HG02973 (cell line): ENCODE measurements around the gene CPED1.
"Not testable (repeated sequence)": the region's sequence is repeated elsewhere in the genome, so short reads cannot be mapped to it uniquely, and the experiment has no call there.

Experiments used
- ATAC-seq: cut with Tn5 transposase; IDR thresholded peaks from one replicate; pipeline ENCODE4 v1.9.1; 2021; ENCODE audit warnings: moderate library complexity; ENCODE audit not compliant: unreplicated experiment

Gene CPED1

DNA sequence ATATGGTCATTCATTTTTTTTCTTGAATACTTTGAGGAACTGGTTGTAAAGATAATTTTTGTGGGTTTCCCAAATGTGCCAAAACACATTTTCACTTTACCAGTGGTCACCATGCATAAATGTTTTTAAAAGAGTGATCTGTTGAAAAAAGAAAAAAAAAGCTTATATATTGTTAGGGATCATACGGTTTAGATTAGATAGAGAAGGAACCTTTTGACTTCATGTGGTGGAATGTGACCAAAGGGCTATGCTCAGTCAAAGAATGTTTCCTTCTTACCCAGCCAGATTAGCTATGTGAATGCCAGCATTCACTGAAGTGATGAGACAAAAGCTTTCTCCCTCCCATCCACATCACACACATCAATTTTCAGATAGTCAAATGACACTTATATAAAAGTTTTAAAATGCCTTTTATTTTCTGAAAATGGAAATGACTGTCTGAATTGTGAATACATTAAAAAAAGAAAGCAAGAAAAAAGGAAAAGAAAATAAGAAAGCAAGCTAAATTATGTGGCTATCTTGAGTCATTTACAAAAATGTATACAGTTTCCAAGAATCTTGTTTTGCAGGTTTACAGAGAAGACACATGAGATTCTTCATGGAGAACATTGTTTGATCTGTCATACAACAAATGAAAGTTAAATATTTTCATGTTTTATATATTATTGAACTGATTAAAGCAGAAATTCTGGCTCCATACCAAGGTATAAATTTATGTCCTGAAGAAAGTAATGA, 8.6 kb upstream of the CPED1 start:
- ATAC-seq: no peak

DNA sequence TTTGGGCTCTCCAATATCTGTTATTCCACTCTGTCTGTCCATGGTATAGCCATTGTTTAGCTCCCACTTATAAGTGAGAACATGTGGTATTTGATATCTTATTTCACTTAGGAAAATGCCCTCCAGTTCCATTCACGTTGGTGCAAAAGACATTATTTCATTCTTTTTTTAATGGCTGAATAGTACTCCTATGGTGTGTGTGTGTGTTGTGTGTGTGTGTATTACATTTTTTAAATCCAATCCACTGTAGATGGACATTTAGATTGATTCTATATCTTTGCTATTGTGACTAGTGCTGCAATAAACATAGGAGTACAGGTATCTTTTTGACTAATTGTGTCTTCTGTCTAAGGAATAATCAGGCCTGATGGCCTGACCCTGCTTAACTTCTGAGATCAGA, 7.4 kb upstream of the CPED1 start:
- no peak for ATAC-seq

DNA sequence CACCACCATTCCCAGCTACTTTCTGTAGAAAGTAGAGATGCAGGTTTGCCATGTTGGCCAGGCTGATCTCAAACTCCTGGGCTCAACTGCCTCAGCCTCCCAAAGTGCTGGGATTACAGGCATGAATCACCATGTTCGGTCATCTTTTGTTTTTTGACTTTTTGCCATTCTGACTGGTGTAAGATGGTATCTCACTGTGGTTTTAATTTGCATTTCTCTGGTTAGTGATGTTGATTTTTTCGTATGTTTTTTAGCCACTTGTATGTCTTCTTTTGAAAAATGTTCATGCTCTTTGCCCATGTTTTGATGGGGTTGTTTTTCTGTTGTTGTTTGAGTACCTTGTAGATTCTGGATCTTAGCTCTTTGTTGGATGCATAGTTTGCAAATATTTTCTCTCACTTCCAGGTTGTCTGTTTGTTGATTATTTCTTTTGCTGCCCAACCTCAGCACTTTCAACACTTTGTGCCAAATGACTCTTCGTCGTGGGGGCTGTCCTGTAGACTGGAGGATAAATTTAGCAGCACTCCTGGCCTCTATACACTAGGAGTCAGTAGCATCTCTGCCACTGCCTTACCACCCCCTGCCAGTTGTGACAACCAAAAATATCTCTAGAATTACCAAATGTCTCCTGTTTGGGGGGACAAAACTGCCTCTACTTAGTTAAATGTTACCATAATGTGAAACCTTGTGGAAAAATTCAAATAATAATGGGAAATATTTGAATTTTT, 6.5 kb upstream of the CPED1 start:
- no peak for ATAC-seq

DNA sequence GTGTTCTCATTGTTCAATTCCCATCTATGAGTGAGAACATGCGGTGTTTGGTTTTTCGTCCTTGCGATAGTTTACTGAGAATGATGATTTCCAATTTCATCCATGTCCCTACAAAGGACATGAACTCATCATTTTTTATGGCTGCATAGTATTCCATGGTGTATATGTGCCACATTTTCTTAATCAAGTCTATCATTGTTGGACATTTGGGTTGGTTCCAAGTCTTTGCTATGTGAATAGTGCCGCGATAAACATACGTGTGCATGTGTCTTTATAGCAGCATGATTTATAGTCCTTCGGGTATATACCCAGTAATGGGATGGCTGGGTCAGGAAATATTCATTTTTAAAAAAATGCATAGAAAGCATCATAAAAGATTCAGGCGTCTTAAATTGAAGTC, 4.9 kb upstream of the CPED1 start:
- ATAC-seq: not testable (repeated sequence)

DNA sequence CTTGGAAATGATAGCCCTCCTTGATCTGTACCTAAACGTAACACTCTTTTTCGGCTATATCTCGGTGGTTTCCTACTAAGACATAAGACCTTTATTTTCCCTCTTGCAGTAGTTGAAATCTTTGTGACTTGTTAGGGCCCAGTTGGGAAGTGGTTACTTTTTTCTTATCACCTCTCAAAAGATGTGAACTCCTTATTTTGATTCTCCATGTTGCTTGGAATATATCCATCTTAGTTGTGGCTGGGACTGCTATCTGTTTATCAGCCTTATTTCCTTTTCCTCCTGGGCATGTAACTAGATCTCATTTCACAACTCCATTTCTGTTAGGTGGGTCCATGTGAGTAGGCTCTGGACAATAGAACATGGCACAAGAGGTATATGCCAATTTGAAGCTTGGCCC, 4.1 kb upstream of the CPED1 start:
- ATAC-seq: no peak

DNA sequence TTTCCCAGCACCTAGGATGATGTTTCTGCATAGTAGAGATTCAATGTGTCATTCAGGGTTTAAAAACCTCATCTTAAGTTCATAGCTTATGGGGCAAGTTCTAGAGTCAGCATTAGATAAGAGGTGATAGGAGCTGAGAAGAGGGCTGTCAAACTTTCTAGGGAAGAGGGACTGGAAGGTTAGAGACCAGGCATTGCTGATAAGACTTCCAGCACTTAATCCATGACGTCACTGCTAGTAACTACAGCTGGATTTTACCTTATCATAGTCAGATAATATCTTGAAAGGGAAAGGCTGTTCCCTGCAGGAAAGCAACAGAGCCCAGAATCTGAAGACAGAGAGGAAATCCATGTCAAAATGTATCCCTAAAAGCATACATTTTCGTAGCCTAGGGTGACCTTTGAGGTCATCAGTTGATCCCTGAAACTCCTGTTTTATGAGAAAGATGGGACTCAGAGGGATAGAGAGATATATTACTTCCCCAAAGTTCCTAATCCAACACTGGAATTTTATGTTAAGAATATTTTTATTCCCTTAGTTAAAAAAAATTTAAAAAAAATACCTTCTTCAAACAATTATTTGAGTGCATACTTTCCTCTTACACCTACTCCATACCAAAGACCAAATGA, 3.3 kb upstream of the CPED1 start:
- no peak for ATAC-seq

DNA sequence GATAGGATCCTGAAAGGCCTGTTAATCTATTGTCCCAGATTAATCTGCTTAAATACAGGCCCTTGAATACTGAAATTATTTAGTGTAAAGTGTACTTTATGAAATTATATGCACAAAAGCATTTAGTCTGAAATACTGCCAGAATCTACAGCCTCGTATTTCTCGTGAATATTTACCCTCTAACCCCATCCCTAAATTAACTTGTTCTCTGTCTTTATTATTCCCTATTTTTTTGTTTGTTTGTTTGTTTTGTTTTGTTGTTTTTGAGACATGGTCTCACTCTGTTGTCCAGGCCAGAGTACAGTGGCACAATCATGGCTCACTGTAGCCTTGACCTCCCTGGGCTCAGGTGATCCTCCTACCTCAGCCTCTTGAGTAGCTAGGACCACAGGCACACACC, 2.7 kb upstream of the CPED1 start:
- ATAC-seq: no peak

DNA sequence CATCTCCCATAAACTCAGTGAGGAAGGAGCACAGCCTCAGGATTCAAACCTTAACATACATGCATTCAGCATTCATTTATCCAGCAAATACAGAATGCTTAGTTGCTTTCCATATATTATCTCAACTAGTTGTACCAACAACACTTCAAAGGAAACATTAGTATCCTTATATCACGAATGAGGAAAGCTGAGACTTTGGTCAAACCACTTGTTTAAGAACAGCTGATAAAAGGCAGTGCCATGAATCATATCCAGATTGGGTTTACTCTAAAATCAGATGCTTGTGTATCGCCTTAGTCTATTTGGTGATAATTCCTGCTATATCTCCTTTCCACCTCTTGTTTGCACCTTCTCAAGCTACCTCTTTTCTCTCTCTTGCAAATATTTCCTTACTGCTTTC, 1.9 kb upstream of the CPED1 start:
- ATAC-seq: no peak

DNA sequence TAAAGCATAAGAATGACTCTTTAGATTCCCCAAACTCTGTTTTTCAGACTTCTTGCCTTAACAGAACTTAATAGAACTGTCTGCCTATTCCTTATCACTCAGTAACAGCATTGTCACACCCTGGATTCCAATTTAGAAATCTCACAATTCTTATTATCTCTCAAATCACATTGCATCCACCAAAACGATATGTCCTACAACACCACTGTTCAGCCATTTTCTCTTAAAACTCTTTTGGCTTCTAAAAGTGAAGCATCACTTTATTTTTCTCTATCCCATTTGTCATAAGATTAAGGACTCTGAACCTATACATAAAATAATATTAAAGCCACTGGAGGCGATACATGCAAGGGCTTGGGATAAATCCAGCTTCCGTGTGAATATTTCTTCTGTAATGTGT, 1.2 kb upstream of the CPED1 start:
- no peak for ATAC-seq

DNA sequence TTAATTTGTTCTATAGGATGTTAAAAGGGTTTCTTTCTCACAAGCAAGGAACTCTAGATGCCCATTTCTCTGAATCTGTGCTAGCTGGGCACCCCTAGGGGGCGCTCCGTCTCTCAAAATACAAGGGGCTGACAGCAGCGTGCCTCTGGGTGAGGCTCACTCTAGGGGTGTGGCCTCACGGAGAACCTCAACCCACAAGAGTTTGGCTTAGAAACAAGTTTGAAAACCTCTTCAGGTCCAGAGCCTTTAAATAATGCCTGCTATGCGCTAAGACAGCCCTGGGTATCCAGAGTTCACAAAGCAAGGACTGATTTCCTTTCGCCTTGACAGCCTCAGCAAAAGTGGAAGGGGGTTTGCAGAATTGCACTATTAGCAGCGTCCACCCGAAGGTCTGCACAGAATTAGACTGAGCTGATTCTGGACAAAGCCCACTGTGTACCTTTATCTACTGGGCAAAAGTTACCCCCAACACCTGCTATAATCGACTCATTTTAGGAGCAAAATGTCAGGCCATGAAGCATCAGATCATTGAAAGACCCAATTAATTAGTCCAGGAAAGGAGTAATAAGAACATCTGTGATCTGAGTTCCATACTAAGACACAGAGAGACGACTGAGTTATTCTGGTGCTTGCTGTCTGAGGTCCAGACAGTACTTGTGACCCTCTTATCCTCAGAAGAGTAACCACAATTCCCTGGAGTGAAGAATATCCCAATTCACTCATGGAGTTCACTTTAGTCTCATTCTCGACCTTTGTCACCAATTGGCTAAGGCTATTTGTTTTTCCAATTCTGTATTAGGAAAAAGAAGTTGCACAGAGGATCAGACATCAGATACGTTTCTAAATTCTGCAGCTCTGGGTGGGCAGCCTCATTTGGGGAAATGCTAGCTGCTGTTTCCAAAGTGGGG, 574 bp upstream of the CPED1 start:
- peak; percentile 93 for ATAC-seq

DNA sequence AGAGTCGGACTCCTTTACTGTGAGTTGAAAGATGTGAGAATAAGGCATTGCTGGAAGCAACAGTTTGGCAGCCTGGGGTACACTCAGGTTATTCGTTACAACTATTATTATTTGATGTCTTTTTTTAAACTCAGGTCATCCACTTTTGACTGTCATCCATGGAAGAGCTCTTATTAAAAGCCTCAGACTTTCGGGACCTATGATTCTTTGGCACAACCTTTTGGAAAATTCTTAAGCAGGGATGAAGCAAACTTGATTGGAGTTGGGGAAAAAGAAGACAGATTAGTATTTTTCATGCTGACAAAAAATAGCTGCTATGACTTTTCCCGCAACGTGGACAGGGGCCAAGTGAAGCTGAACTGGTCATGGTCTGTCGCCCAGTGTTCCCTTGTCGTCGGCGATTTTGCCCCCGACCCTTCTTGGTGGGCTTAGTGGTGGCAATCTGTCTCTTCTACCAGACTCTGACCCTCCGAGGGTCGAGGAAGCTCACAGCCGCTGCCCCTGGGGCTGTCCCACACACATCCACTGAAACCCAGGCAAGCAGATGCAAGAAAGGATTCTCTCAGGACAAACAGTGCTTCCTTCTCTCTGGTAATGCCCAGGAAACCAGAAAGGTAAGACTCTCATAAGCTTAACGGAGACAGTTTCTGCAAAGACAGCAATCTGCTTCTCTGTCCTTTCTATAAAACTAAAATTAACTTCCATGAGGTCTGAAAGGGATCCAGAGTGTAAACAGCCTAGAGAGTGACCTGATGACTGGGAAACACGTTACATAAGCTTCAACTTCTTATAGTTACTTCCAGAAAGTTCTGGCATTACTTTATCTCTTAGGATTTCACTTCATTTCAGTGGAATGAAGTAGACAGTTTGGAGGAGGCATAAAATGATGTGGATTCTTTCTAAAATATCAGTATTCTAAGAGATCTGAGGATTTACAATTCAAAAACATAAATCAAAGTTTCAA, 1.0 kb downstream of the CPED1 start:
- ATAC-seq: no peak

DNA sequence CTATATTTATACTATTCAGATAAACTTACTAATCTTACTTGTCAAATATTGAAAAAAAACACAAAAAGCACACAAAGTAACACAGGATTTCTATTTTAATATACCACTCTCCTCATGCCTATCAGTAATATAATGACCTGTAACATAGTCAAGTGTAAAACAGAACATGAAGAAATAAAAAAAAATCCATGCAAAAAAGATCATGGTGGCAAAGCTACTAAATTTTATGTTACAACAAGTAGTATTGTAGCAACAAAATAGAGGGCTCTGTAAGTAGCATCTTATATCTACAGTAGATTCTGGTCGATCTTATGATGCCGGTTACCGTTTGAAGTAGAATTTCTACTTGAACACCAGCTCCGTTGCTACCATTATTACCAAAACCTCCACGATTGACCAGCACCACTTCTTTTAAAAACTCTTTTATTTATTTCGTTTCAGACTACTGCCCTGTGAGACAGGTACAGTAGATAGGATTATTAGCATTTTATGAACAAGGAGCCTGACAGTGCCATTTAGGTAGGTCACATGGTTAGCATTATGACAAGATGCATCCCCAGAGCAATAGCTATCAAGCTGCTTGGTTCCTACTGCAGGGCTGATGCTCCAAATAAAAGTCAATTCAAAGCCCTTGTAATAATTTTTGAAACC, 2.1 kb downstream of the CPED1 start:
- ATAC-seq: no peak

DNA sequence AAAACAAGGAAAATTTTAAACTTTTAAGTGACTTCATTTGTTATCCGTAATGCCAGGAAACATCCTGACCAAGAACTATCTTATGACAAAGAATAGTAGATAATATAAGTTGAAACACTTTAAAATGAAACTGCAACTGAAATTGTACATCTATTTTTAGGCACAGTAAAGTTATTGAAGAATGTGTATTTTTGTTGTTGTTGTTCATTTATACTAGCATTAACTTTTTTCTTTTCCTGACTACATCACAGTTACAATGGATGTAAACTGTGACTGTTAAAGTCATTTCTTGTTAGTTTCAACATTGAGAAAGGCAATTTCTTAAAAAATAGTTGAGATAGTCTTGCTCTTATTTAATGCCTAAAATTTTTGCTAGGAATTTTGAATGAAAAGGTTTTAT, 2.6 kb downstream of the CPED1 start:
- ATAC-seq: no peak

DNA sequence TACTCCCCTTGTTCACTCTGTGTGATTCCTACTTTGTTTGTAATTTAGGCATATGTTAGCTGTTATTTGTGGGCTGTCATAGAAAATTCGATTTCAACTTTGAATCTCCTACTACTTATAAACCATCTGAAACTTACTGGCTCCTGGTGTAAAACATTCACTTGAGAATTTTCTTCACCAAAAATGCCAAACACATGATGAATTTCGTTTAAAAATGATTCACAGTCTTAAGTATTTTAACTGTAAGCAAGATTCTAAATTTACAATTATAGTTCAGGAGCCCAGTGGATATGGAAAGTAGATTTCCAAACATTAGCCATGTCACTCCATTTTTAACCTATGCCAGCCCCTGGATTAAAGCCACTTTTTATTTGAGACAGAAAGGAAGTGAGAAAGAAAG, 3.1 kb downstream of the CPED1 start:
- ATAC-seq: no peak

DNA sequence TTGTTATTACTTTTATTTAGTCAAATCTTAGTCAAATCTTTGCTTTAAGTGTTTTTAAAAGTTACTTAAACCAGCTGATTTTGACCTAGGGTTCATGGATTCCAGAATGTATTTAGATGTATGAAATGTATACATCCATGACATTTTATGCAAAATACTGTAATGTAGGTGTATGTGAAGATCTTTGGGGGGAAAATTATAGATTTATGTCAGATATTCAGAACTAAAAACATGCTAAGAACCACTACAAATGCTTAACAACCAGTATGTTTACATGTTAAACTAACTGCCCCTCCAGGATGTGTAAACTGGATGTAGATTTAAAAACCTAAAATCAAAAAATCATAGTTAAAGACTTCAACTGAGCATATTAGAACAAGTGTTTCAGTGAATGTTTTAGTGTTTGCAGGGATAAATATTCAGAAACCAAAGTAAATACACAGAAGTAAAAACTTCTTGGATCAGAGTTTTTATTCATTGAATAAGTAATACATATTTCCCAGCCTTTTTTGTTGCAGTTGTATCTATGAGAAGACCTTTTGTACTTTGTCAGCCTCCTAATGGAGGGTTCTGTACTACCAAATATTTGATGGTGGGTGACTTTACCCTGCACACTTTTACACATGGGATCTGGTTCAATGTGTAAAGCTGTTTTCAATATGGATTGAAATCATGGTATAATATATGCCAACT, 3.9 kb downstream of the CPED1 start:
- ATAC-seq: no peak

DNA sequence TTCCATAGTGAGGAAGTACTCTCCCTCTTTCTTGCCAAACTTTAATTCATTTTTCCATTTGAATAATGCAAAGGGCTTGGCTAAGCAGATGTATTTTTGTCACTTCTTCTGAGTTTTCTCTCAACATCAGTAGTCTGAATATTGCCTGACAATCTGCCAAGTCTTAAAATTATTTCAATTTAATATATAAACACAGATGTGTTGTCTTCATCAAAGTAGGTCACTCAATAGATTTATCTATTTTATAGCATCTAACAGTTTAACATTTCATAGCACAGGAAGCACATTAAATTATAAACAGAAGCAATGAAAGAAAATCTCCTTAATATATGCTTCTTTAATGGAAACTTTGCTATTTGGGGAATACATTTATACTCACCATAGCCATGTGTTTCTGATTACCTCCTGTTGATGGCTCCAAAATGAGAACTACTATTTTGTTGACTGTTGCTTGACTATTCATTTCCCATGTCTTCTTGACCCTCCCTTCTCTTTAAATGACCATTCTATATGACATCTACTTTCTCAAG, 4.5 kb downstream of the CPED1 start:
- ATAC-seq: no peak

DNA sequence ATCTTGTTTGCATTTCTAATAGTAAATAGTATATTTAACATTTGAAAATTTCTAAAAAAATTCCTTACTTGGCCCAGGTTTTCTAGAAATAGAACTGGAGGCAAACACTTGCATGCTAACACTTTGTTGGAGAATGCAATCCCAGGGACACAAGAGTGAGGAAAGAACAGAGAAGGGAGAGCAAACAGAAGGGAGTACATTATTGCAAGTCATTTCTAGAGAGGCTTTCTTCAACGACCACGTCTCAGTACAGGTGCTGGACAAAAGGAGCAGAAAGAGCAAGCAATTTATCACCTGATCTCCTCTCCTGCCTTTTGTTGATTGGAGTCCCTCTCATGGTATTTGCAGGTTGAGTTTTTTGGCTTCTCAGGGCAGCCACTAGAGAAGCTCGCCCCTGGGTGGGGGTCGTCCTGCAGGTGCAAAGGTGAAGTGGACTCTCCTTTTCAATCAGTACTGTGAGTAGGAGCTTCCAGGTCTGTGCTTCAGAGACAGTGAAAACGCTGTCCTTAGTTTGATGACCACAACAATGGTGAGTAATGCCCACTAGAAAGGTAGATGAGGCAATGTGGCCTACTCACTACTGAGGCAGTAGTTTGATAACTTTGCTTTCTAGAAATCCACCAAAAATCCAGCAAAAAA, 5.2 kb downstream of the CPED1 start:
- no peak for ATAC-seq
